ENCODE results near the gene GINS1. TPM values are rescaled to one million over a fixed set of nuclear protein-coding genes. Genes with fewer than 3 reads are reported as not detected.
"Not testable (repeated sequence)": the region's sequence is repeated elsewhere in the genome, so short reads cannot be mapped to it uniquely, and the experiment has no call there.

GINS1 gene
- total and polyA plus RNA-seq, 4 donors, result 0.17 to 11.4 (median 0.48) TPM

DNA sequence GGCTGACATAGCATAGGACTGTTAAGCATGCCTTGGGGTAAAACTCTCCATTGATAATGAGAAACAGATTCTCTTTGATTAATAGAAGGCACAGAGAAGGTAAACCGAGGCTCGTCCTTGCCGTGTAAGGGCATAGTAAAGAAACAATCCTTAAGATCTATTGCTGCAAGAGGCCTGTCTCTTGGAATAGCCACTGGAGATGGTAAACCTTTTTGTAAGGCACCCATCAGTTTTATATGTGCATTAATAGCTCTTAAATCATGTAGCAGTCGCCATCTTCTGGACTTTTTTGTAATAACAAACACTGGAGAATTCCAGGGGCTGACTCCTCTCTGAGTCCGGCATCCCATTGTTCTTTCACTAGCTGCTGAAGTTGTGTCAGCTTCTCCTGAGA lies 8.4 kb upstream of the GINS1 start:
- no peaks in the 10 kb centered on the region for H3K36me3 ChIP-seq (ENCODE audit: control insufficient read depth in 4 of 4, insufficient read depth in 3 of 4, low read depth in 1 of 4, low read length in 3 of 4)
- DNase-seq (ENCODE audit: low spot score), result no peak

DNA sequence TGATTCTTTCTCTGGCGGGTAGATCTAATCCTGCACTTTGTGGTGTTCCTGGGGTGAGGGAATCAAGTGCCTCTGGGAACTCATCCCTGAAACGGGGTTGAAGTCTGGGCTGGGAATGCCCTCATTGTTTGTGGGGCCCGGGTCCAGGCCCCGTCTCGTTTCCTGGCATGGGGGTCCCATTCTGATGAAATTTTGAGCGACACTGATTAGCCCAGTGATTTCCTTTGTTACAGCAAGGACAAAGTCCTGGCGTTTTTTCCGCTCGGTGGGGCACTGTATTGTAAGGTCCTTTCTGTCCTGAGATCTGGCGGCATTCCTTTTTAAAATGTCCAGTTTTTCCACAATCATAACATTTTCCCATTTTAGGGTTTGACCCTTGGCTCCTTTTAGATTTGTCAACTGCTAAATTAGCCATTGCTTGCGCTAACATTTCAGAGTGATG lies 7.2 kb upstream of the GINS1 start:
- H3K27ac ChIP-seq (ENCODE audit: low read depth in 1 of 2, low read length in 2 of 2); H3K4me3 ChIP-seq (ENCODE audit: low read depth in 1 of 3, low read length in 3 of 3); DNase-seq (ENCODE audit: low spot score); H3K27me3 ChIP-seq (ENCODE audit: control insufficient read depth in 4 of 4, insufficient read depth in 4 of 4, low read length in 3 of 4); H3K4me1 ChIP-seq (ENCODE audit: control insufficient read depth in 4 of 4, insufficient read depth in 4 of 4, low read length in 3 of 4); H3K9ac ChIP-seq (ENCODE audit: low read depth in 1 of 2, low read length in 2 of 2); H3K36me3 ChIP-seq (ENCODE audit: control insufficient read depth in 4 of 4, insufficient read depth in 3 of 4, low read depth in 1 of 4, low read length in 3 of 4): not testable (repeated sequence)
- 82% methylated on average over 11 of the region's 11 CpGs for WGBS
- peaks cover 3 to 10% (median 3%) of the 10 kb centered on the region in 4 donors for H3K9me3 ChIP-seq (ENCODE audit: control insufficient read depth in 4 of 4, low read length in 3 of 4)

More for the DNA sequence above, 8.4 kb upstream of the GINS1 start:
- 8% methylated on average over 5 of the region's 5 CpGs for WGBS
- TF ChIP-seq HNF4G (IDR thresholded peaks at IDR 0.05), result no peak
- TF ChIP-seq, protein P1, sequence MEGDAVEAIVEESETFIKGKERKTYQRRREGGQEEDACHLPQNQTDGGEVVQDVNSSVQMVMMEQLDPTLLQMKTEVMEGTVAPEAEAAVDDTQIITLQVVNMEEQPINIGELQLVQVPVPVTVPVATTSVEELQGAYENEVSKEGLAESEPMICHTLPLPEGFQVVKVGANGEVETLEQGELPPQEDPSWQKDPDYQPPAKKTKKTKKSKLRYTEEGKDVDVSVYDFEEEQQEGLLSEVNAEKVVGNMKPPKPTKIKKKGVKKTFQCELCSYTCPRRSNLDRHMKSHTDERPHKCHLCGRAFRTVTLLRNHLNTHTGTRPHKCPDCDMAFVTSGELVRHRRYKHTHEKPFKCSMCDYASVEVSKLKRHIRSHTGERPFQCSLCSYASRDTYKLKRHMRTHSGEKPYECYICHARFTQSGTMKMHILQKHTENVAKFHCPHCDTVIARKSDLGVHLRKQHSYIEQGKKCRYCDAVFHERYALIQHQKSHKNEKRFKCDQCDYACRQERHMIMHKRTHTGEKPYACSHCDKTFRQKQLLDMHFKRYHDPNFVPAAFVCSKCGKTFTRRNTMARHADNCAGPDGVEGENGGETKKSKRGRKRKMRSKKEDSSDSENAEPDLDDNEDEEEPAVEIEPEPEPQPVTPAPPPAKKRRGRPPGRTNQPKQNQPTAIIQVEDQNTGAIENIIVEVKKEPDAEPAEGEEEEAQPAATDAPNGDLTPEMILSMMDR (IDR thresholded peaks at IDR 0.05; ENCODE audit: low read depth, low read length, missing input control), result peak; percentile 67
- TF ChIP-seq YY1 (IDR thresholded peaks at IDR 0.05), result peak; percentile 52
- TF ChIP-seq, protein P2, sequence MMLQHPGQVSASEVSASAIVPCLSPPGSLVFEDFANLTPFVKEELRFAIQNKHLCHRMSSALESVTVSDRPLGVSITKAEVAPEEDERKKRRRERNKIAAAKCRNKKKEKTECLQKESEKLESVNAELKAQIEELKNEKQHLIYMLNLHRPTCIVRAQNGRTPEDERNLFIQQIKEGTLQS (IDR thresholded peaks at IDR 0.05), result no peak
- no peak for TF ChIP-seq TAF1 (conservative IDR thresholded peaks at IDR 0.05)
- TF ChIP-seq RAD21 (IDR thresholded peaks at IDR 0.05), result peak; percentile 91
- TF ChIP-seq RXRA (IDR thresholded peaks at IDR 0.05), result no peak
- Histone ChIP-seq H3K27ac (ENCODE audit: low read depth in 1 of 2, low read length in 2 of 2) (no peak overlapping the region), H3K9ac (ENCODE audit: low read depth in 1 of 2, low read length in 2 of 2) (no peak overlapping the region), H3K27me3 (ENCODE audit: control insufficient read depth in 4 of 4, insufficient read depth in 4 of 4, low read length in 3 of 4) (no peaks in the 10 kb centered on the region), H3K4me1 (ENCODE audit: control insufficient read depth in 4 of 4, insufficient read depth in 4 of 4, low read length in 3 of 4) (no peaks in the 10 kb centered on the region), H3K4me3 (ENCODE audit: low read depth in 1 of 3, low read length in 3 of 3) (no peak overlapping the region), H3K9me3 (ENCODE audit: control insufficient read depth in 4 of 4, low read length in 3 of 4) (peaks cover 3 to 10% (median 3%) of the 10 kb centered on the region in 4 donors)

DNA sequence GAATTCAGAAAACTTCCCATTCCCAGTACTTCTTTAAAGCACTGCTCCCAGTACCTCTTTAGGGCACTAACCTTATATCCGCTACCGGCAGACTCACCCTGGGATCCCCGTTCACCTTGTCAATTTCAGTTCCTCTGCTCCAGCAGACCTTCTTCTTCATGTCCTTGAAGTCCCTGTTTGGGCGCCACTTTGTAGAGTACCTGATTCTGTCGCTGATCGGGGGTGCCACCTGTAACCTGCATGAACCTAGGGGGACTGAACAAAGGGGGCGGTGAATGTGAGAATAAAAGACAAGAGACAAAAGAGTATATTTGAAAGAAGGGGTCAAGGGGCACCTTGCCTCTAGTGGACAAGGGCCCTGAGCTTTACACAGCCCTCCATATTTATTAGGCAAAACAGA lies 4.9 kb upstream of the GINS1 start:
- Histone ChIP-seq H3K27ac (ENCODE audit: low read depth in 1 of 2, low read length in 2 of 2) (no peak overlapping the region), H3K4me3 (ENCODE audit: low read depth in 1 of 3, low read length in 3 of 3) (no peak overlapping the region), H3K4me1 (ENCODE audit: control insufficient read depth in 4 of 4, insufficient read depth in 4 of 4, low read length in 3 of 4) (peaks cover 0 to under 1% (median 0%) of the 10 kb centered on the region in 4 donors), H3K9me3 (ENCODE audit: control insufficient read depth in 4 of 4, low read length in 3 of 4) (peaks cover 3 to 10% (median 3%) of the 10 kb centered on the region in 4 donors), H3K27me3 (ENCODE audit: control insufficient read depth in 4 of 4, insufficient read depth in 4 of 4, low read length in 3 of 4) (no peaks in the 10 kb centered on the region), H3K36me3 (ENCODE audit: control insufficient read depth in 4 of 4, insufficient read depth in 3 of 4, low read depth in 1 of 4, low read length in 3 of 4) (no peaks in the 10 kb centered on the region), H3K9ac (ENCODE audit: low read depth in 1 of 2, low read length in 2 of 2) (no peak overlapping the region)
- WGBS, result 96% methylated on average over 7 of the region's 7 CpGs
- DNase-seq (ENCODE audit: low spot score), result no peak
- TF ChIP-seq EGR1 (IDR thresholded peaks at IDR 0.05; ENCODE audit: low read depth in 2 of 2) (no peak), RXRA (IDR thresholded peaks at IDR 0.05) (no peak), HNF4A (conservative IDR thresholded peaks at IDR 0.05) (no peak), REST (IDR thresholded peaks at IDR 0.05) (no peak), NR2F2 (IDR thresholded peaks at IDR 0.05) (no peak), MAX (IDR thresholded peaks at IDR 0.05) (no peak)
- TF ChIP-seq, protein P2 (IDR thresholded peaks at IDR 0.05), result no peak
